ENCODE measurements around the gene CCR7. TPM values are rescaled to one million over a fixed set of nuclear protein-coding genes. Genes with fewer than 3 reads are reported as not detected.
"Not testable (repeated sequence)": the region's sequence is repeated elsewhere in the genome, so short reads cannot be mapped to it uniquely, and the experiment has no call there.

Gene CCR7
- total RNA-seq, 1 experiment from 2014 or later, result not detected

DNA sequence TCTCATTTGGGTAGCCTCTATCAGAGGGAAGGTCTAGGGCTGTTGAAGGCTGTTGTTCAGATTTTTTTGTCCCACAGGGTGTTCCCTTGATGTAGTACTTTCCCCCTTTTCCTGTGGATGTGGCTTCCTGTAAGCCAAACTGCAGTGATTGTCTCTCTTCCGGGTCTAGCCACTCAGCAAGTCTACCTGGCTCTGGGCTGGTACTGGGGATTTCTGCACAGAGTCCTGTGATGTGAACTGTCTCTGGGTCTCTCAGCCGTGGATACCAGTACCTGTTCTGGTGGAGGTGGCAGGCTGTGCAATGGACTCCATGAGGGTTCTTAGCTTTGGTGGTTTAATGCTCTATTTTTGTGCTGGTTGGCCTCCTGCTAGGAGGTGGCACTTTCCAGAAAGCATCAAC, 23.3 kb upstream of the CCR7 start:
- Mint-ChIP-seq H3K4me3 (ENCODE audit: unreplicated experiment) (no peak overlapping the region), H3K27me3 (ENCODE audit: insufficient read depth, unreplicated experiment) (peaks cover 3% of the 10 kb centered on the region), H3K36me3 (ENCODE audit: insufficient read depth, unreplicated experiment) (no peaks in the 10 kb centered on the region), H3K9me3 (ENCODE audit: unreplicated experiment) (peaks cover 29% of the 10 kb centered on the region), H3K27ac (ENCODE audit: unreplicated experiment) (no peak overlapping the region), H3K4me1 (ENCODE audit: low read depth, unreplicated experiment) (no peaks in the 10 kb centered on the region)
- no TSS peak for BruUV-seq (replicated peaks)
- POLR2A ChIA-PET, result interaction anchor here (0.6 kb wide), 1 partner anchor 27 kb away, joined by 5 read pairs; no protein-coding TSS in a partner anchor
- DNase-seq, result no peak
- CTCF ChIA-PET, result no interaction called here
- H3K4me3 ChIP-seq (ENCODE audit: low read depth, low read length), result no peak overlapping the region
- H3K36me3 ChIP-seq (ENCODE audit: control insufficient read depth, insufficient read depth, low read length), result no peaks in the 10 kb centered on the region
- H3K27me3 ChIP-seq (replicated peaks; ENCODE audit: control insufficient read depth, insufficient read depth, low read length), result no peaks in the 10 kb centered on the region
- no peaks in the 10 kb centered on the region for H3K9me3 ChIP-seq
- no peaks in the 10 kb centered on the region for H3K4me1 ChIP-seq
- intact Hi-C loops (cut with micrococcal nuclease; ENCODE audit: unreplicated experiment), result no loop called here
- TF ChIP-seq CTCF (IDR thresholded peaks at IDR 0.05; ENCODE audit: insufficient read depth in 1 of 2, low read depth in 1 of 2, low read length in 1 of 2, severe bottlenecking in 1 of 2, unreplicated experiment in 1 of 2), result no peak

- H3K4me3 Mint-ChIP-seq (ENCODE audit: unreplicated experiment); CTCF ChIA-PET; H3K27me3 ChIP-seq (replicated peaks; ENCODE audit: control insufficient read depth, insufficient read depth, low read length); H3K36me3 Mint-ChIP-seq (ENCODE audit: insufficient read depth, unreplicated experiment); H3K27me3 Mint-ChIP-seq (ENCODE audit: insufficient read depth, unreplicated experiment); intact Hi-C loops (cut with micrococcal nuclease; ENCODE audit: unreplicated experiment); H3K36me3 ChIP-seq (ENCODE audit: control insufficient read depth, insufficient read depth, low read length); H3K4me1 Mint-ChIP-seq (ENCODE audit: low read depth, unreplicated experiment); H3K4me1 ChIP-seq; H3K9me3 ChIP-seq; H3K4me3 ChIP-seq (ENCODE audit: low read depth, low read length); H3K27ac Mint-ChIP-seq (ENCODE audit: unreplicated experiment); DNase-seq; BruUV-seq (replicated peaks): not testable (repeated sequence)
- POLR2A ChIA-PET, result interaction anchor here (0.6 kb wide), 1 partner anchor 1302 kb away, joined by 6 read pairs; no protein-coding TSS in a partner anchor
- H3K9me3 Mint-ChIP-seq (ENCODE audit: unreplicated experiment), result peaks cover 29% of the 10 kb centered on the region
Observed at GRCh38 chr17:40586264-40586663, 21.0 kb upstream of the CCR7 start.

GRCh38 chr17:40584950-40585349, 19.7 kb upstream of the CCR7 start:
- H3K36me3 Mint-ChIP-seq (ENCODE audit: insufficient read depth, unreplicated experiment); H3K4me1 ChIP-seq; H3K27me3 ChIP-seq (replicated peaks; ENCODE audit: control insufficient read depth, insufficient read depth, low read length); H3K27me3 Mint-ChIP-seq (ENCODE audit: insufficient read depth, unreplicated experiment); DNase-seq; H3K9me3 ChIP-seq; intact Hi-C loops (cut with micrococcal nuclease; ENCODE audit: unreplicated experiment); H3K4me3 Mint-ChIP-seq (ENCODE audit: unreplicated experiment); H3K27ac Mint-ChIP-seq (ENCODE audit: unreplicated experiment); H3K36me3 ChIP-seq (ENCODE audit: control insufficient read depth, insufficient read depth, low read length); CTCF ChIA-PET; H3K4me3 ChIP-seq (ENCODE audit: low read depth, low read length); BruUV-seq (replicated peaks); POLR2A ChIA-PET; H3K4me1 Mint-ChIP-seq (ENCODE audit: low read depth, unreplicated experiment): not testable (repeated sequence)
- peaks cover 24% of the 10 kb centered on the region for H3K9me3 Mint-ChIP-seq (ENCODE audit: unreplicated experiment)

DNA sequence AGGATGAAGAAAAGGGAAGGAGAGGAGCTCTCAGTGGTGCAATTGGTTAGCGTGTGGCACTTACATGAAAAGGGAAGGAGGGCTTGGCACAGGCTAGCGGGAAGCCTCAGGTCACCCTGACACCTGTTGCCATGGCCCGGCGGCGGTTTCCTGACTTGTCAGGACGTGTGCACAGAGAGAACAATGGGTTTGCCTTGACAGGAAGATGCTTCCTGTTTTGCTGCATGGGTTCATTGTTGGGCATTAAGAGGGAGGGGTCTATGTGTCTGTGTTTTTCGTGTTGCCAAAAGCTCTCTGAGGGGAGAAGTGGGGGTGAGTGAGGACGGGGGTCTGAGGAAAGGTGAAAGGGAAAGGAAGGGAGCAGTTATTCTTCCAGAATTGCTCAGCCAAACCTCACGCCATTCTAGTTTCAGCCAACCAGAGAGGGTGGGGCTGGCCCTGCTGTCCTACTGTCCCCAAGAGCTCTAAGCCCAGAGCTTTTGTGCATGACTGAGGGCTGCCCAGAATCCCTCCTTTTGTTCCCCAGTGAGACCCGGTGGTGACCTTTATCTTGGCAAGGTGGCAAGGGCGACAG, 17.1 kb upstream of the CCR7 start:
- BruUV-seq (replicated peaks), result no TSS peak
- H3K4me1 Mint-ChIP-seq (ENCODE audit: low read depth, unreplicated experiment), result no peaks in the 10 kb centered on the region
- ChIA-PET POLR2A (no interaction called here), CTCF (no interaction called here)
- no peaks in the 10 kb centered on the region for H3K36me3 ChIP-seq (ENCODE audit: control insufficient read depth, insufficient read depth, low read length)
- no peaks in the 10 kb centered on the region for H3K36me3 Mint-ChIP-seq (ENCODE audit: insufficient read depth, unreplicated experiment)
- H3K27ac Mint-ChIP-seq (ENCODE audit: unreplicated experiment), result no peak overlapping the region
- no peak overlapping the region for H3K4me3 ChIP-seq (ENCODE audit: low read depth, low read length)
- peaks cover 5% of the 10 kb centered on the region for H3K27me3 Mint-ChIP-seq (ENCODE audit: insufficient read depth, unreplicated experiment)
- no peaks in the 10 kb centered on the region for H3K27me3 ChIP-seq (replicated peaks; ENCODE audit: control insufficient read depth, insufficient read depth, low read length)
- no peak overlapping the region for H3K4me3 Mint-ChIP-seq (ENCODE audit: unreplicated experiment)
- no peak for DNase-seq
- H3K4me1 ChIP-seq, result no peaks in the 10 kb centered on the region
- no peak for TF ChIP-seq CTCF (IDR thresholded peaks at IDR 0.05; ENCODE audit: insufficient read depth in 1 of 2, low read depth in 1 of 2, low read length in 1 of 2, severe bottlenecking in 1 of 2, unreplicated experiment in 1 of 2)
- peaks cover 19% of the 10 kb centered on the region for H3K9me3 Mint-ChIP-seq (ENCODE audit: unreplicated experiment)
- H3K9me3 ChIP-seq, result no peaks in the 10 kb centered on the region
- intact Hi-C loops (cut with micrococcal nuclease; ENCODE audit: unreplicated experiment), result no loop called here
